Heart left ventricle (tissue), 13 donors: ENCODE measurements around the gene COPE.

ENCODE experiments used
- POLR2A ChIP-seq, 2 donors: fragments of 450-650 bp; IDR thresholded peaks; one replicate each; pipeline ENCODE4 v1.6.1; 2017; ENCODE audit warnings: antibody characterized with exemption in 2 of 2, mild to moderate bottlenecking in 2 of 2, moderate library complexity in 2 of 2
- TF ChIP-seq, protein P1 (sequence below), 12 donors: fragments of 200-600 bp; sonication (generic) in 4 of 12; IDR thresholded peaks; one replicate each; pipeline versions ENCODE4 v1.5.0 to v1.8.0; 2018 to 2022; ENCODE audit warnings: antibody characterized with exemption in 12 of 12, mild to moderate bottlenecking in 5 of 12
- donor health status: ischemic (EF 13 %, LVEDD 7.1; RV severe dilation, severe dysfunction).
- donor health status: DM: no; HTN: yes; CAD: no.
- donor health status: DM: no; HTN: no; CAD: no.
- donor health status: ischemic (EF 25% LVEDD 6.9; RV normal size, moderate dysfunction).
- donor health status: ischemic (EF 25% LVEDD 5.7; RV mildly dilated, moderate dysfunction).
- donor health status: ischemic (EF 35%, LVEDD 5.7; RV mildly dilated, moderate dysfunction).
- donor health status: nonischemic (EF 11% LVEDD 7.7; RV severe dilation, severe dysfunction).
- donor health status: DM: yes; HTN: yes; CAD: no.
- donor health status: PGD.
- donor health status: ischemic (EF 29% LVEDD 5.4; RV normal size, mild dysfunction).
- donor health status: nonischemic (EF 23%, LVEDD 6.1; RV moderate dilation, normal function).

DNA sequence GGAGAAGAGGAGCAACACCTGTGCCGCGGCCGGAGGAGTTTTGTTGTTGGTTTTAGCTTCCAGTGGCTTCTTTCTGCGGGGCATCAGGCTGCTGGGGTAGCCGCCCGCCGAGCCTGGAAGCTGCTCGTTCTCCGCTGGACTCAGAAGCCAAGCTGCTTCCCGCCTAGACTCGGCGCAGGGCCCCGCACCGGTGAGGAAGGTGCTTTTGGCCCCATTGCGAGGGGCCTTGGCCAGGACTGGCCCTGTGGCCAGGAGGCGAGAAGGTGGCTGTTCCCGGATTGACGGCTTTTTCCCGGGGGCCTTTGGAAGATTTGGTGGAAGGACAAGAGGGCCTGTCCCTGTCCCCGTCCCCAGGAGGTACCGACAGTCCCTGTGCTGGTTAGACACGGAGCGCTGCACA lies 52.0 kb downstream of the COPE start:
- TF ChIP-seq, protein P1, sequence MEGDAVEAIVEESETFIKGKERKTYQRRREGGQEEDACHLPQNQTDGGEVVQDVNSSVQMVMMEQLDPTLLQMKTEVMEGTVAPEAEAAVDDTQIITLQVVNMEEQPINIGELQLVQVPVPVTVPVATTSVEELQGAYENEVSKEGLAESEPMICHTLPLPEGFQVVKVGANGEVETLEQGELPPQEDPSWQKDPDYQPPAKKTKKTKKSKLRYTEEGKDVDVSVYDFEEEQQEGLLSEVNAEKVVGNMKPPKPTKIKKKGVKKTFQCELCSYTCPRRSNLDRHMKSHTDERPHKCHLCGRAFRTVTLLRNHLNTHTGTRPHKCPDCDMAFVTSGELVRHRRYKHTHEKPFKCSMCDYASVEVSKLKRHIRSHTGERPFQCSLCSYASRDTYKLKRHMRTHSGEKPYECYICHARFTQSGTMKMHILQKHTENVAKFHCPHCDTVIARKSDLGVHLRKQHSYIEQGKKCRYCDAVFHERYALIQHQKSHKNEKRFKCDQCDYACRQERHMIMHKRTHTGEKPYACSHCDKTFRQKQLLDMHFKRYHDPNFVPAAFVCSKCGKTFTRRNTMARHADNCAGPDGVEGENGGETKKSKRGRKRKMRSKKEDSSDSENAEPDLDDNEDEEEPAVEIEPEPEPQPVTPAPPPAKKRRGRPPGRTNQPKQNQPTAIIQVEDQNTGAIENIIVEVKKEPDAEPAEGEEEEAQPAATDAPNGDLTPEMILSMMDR (IDR thresholded peaks at IDR 0.05) = no peak
- TF ChIP-seq POLR2A (IDR thresholded peaks at IDR 0.05) = no peak
